UCSD-AML1 (cell line): Measurements from ENCODE around the gene MYL12B.
"Not testable (repeated sequence)": the region's sequence is repeated elsewhere in the genome, so short reads cannot be mapped to it uniquely, and the experiment has no call there.

Source experiments
- DNase-seq: peaks from one replicate; lab custom pipeline; 2025; ENCODE audit not compliant: unreplicated experiment; lab: John Stamatoyannopoulos, UW

Gene MYL12B

DNA sequence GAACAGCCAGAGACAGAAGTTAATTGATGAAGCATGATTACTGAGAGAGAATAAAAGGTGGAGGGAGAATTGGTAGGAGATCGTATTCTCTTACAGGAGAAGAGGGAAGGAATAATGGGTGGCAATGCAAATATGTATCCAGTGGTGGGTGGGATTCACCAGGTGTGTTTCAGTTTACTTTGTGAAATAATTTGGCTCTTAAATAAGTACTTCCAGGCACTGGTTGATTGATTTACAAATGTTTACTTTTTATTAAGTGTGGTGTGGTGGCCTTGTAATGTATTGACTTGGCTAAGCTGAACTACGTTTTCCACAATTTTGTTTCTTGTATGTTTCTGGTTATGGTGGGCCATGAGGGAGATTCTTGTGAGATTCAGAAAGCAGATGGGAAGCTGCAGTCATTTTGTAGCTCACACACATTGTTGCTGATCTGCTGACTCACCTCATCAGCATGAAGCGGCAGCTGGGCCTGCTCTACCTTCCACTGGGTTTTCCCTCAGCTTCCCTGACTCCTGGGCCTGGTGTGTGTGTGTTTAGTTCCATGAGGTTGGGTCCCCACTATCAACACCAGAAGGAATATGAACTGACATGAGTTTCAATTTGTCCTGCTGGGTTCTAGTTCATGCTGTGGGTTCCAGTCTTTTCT, 32.6 kb downstream of the MYL12B start:
- no peak for DNase-seq

DNA sequence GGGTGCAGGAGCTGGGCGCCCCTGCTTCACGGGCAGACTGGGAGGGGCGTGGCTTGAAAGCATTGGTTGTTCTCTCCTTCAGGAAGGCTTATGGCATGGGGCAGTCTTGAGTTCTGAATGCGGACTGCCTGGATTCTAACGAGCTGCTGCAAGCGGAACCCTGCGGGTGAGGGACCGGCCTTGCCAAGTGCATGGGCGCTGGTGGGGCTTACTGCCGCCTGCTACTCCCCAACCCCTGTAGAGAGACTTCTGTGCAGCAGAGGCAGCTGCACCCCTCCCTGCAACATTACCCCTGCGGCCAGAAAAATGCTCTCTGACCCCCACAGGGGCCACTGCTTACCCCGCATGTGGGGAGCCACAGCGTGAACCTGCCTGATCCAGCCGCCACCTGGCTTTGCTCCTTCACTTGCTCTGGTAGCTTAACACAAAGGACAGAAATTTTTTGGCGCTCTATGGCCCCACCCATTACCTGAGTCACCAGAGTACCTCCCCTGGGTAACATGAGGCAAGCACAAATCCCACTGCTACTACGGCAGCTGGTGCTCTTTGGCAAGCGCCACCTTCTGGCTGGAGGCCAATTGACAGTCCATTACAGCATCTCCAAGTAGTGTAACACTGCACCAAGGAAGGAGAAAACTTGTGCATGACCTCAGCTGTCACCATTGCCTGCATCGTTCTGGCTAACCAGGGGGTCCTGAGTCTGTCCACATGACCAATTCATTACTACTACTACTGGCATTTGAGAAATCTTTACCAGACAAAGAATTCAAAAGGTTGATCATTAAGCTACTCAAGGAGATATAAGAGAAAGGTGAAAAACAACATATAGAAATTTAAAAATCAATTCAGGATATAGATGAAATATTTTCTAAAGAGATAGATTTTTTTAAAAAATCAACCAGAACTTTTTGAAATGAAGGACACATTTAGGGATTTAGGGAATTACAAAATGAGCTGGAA, 35.4 kb downstream of the MYL12B start:
- DNase-seq: peak; percentile 87

DNA sequence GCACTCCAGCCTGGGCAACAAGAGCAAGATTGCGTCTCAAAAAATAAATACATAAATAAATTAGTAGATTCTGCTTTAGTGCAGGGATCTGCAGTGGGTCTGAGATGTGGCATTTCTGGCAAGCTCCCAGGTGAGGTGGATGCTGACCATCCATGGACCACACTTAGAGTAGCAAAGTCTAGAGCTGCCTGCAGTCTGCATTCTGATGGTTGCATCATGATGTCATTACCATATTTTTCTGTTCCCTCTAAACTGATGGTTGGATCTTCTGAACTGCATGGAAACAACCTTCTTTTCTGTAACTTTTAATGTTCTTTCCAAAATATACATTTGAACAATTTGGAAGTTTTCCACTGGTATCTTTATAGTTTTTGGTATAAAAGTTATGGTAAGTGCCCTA, 42.9 kb downstream of the MYL12B start:
- no peak for DNase-seq

DNA sequence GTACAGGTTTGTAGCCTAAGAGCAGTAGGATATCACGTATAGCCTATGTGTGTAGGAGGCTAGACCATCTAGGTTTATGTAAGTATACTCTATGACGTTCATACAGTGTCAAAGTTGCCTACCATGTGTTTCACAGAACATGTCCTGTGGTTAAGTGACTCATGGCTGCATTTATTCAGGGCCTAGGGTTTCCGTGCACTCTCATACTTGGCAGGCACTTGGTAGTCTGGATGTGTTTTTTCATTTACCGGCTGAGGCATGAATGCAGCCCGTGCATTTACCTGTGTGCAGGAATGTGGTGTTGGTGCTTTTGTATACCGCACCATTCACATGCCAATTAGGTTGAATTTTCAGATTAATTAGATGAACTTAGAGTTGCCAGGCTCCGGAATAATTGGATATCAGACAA, 43.4 kb downstream of the MYL12B start:
- DNase-seq: no peak

DNA sequence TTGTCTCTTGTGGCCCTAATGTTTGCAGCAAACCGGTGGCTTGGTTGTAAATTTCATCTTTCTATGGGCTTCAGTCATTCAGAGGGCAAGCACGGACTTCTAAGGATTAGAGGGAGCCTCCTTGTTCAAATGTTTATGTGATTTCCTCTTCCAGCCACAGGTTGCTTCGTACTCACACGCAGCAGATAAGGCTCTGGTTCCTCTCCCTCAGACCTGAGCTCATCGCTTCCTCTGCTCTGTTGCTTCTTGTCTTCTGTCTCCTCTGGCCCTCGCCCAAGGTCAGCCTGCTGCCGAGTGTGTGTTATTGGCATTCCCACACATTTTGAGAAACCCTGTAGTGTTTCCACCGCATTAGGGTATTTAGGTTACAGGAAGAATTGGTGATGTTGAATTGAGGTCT, 44.0 kb downstream of the MYL12B start:
- DNase-seq: no peak

DNA sequence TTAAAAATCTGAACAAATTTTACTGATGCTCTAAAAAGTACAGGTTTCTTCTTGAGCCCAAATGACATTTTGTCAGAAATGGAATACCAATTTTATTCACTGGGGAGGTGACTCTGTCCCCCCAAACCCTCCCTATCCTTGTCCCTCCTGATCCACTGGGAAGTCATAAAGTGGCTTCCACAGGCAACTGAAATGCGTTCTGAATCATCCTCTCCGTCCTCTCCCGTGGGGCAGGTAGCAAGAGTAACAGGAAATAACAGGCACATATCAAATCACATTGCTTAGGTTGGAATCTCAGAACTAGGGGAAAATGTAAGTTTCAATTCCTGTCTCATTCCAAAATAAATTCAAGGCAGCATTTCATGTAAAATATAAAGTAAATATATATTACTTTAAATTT, 44.5 kb downstream of the MYL12B start:
- no peak for DNase-seq

DNA sequence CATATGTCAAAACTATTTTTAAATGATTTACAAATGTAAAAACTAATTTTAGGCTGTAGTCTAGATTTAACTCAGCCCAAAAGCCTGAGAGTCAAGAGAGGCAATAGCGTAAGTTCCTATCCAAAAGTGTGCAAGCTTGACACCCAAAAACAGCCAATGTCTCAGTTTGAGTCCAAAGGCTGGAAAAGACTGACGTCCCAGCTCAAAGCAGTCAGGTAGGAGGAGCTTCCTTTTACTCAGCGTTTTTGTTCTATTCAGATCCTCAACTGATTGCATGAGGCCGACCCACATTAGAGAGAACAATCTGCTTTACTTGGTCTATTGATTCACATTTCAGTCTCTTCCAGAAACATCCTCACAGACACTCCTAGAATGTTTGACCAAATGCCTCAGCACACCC, 51.8 kb downstream of the MYL12B start:
- no peak for DNase-seq

DNA sequence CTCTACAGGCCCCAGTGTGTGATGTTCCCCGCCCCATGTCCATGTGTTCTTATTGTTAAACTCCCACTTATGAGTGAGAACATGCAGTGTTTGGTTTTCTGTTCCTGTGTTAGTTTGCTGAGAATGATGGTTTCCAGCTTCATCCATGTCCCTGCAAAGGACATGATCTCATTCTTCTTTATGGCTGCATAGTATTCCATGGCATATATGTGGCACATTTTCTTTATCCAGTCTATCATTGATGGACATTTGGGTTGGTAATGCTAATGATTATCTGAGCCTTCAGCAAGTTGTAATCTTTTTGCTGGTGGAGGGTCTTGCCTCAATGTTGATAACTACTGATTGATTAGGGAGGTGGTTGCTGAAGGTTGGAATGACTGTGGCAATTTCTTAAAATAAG, 53.4 kb downstream of the MYL12B start:
- not testable (repeated sequence) for DNase-seq

DNA sequence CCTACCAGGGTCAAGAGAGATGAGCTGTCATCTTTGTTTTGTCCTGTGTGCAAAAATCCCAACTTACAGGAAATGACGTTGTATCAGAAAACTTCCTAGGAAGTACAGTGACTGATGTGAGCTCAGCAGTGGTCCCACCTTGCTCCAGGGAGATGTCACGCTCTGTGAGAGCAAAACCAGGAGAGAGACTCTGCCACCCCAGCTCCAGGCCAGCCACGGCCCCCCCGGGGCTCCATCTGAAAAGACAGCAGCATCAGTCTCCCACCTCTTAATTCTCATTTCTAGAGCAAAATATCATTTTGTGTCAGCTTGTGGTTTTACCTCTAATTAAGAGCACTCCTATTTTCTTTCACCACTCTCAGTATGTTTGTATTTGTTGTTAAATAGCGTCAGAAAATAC, 57.5 kb downstream of the MYL12B start:
- DNase-seq: no peak

DNA sequence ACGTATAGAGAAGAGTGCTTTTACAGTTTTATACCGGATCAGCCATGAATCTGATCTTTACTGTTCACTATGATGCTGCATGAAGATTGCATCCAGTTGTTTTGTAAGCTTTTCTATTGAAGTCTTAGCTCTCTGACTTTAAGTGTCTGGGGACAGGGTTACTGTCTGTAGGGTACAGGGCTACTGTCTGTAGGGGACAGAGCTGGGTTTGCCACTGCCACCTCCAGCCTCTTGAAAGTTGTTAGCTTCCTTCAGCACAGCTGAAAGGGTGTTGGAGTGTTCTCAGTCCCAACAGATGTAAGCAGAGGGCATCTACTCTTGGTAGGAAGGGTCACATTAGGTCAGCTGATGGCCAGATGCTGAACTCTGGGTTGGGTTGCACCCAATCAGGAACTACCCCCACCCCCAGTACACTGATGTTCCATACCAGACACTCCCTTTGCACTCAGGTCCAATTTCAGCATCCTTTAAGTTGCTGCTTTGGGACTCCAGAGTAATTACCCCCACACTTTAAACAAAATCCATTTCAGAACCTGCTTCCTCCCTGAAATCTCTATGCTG, 58.0 kb downstream of the MYL12B start:
- no peak for DNase-seq

DNA sequence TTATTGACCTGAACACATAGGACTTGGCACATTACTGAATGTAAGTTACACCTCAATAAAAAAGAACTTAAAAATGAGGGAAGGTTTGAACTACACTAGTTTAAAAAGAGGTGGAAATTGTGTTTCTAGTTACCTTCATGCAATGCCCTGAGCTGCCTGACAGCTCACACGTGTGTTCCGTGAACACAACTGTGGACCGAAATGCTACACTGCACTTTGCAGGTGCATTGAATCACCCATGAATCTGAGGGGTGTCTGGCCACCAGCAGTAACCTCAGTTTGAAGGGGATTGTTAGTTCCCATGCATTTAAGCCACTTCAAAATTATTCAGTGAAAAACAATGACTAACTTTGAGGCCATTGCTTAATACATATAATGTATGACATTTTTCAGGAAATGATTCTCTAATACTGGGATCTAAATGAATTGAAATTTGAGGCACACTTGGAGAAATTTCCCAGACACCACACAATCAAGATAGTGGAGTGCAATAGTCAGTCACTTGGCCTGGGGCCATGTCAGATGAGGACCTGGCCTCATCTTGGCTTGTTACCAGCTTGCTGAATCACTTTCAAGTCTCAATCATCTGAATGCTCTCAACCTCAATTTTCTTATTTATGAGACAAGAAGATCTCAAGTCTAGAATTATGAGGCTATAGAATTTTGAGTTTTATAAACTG, 59.3 kb downstream of the MYL12B start:
- no peak for DNase-seq

DNA sequence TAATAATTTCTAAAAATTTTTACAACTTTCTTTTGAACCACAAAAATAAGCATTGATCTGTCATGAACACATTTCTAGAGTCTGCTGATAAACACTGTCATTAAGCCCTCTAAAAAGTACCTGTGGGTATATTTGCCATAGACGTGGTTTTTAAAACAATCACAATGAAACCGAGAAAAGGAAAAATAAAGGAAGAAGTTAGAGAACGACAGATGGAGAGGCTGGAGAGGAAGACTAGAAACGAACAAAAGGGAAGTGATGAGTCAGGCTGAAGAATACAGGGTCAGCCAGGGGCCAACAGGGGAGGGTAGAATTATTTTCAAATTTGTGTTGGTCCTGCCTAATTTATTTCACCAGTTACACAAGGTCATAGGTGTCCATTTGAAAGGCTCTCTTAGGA, 62.0 kb downstream of the MYL12B start:
- no peak for DNase-seq
